EH (cell line): Measurements from ENCODE around the gene ARHGAP35.
"Not testable (repeated sequence)": the region's sequence is repeated elsewhere in the genome, so short reads cannot be mapped to it uniquely, and the experiment has no call there.

Experiments used
- DNase-seq: peaks from one replicate; pipeline ENCODE4 v3.0.0-alpha.2; 2015; ENCODE audit warnings: low read depth

Gene ARHGAP35

DNA sequence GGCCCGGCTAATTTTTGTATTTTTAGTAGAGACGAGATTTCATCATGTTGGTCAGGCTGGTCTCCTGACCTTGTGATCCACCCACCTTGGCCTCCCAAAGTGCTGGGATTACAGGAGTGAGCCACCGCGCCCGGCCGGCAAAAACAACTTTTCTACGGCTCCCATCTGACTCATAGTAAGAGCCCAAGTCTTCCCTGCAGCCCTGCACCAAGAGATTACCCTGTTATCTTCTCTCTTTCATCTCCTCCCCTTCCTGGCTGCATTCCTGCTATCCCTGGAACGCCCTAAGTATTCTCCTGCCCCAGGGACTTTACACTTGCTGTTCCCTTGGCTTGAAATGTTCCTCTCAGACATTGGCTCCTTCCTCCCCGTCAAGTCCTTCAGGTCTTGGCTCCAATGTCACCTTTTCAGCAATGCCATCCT lies 16.7 kb upstream of the ARHGAP35 start:
- DNase-seq = peak; percentile 73

DNA sequence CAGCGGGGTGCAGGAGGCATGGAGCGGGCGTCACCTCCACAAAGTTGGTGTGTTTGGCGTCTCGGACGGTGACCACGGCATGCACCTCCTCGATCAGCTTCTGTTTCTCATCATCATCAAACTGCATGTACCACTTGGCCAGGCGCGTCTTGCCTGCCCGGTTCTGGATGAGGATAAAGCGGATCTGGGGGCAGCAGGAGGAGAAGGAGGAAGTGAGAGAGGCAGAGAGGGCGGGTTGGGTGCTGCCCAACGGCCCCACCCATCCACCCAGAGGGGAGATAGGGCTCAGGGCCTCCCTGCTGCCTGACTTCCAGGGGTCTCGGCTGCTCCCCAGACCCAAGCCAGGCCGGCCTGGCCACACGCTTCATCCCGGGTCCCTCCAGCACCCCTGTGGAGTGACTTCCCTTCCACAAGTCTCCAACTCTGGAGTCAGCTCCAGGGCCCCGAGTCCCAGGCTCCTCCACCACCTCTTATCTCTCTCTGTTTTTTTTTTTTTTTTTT lies 14.8 kb upstream of the ARHGAP35 start:
- DNase-seq = no peak

DNA sequence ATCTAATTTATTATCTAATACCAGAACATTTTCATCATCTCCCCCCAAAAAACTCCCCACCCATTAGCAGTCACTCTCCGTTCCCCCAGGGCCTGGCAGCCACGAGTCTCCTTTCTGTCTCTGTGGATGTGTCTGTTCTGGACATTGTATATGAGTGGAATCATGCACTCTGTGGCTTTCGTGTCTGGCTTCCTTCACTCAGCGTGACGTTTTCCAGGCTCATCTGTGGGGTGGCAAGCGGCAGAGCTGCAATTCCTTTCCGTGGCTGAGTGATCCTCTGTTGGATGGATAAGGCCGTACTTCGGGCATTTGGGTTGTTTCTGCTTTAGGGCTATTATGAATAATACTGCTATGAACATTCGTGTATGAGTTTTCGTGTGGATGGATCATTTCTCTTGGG lies 13.3 kb upstream of the ARHGAP35 start:
- DNase-seq = no peak

DNA sequence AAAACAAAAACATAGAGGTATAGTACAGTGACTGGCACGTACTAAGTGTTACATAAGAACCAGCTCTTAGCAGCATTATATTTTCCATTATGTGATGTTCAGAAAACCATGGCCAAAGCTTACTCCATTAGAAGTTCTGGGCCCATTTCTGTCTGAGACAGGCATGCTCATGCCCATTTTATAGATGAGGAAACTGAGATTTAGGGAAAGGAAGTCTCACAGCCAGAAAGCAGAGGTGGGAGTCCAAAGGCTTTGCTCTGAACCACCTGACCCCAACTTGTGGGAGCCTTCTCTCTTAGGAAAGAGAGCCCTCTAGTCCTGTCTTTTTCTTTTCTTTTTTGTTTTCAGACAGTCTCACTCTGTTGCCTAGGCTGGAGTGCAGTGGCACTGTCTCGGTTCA lies 12.4 kb upstream of the ARHGAP35 start:
- DNase-seq = no peak

DNA sequence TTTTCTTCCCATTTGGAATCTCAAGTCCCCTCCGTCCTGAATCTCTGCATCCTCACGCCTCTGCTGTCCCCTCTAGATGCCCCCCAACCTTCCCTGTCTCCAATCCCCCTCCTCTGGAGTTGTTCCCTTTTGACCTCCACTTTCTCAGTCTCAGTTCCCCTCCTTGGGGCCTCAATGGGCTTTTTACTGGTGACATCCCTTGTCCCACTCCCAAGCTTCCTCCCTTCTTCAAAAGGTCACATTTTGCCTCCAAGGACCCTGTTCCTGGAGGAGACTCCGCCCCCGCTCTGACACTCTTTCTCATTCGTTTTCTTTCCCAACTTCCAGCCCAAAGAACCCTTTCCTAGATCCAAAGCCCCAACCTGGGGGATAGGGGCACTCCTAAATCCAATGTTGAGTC lies 11.2 kb upstream of the ARHGAP35 start:
- peak; percentile 45 for DNase-seq

DNA sequence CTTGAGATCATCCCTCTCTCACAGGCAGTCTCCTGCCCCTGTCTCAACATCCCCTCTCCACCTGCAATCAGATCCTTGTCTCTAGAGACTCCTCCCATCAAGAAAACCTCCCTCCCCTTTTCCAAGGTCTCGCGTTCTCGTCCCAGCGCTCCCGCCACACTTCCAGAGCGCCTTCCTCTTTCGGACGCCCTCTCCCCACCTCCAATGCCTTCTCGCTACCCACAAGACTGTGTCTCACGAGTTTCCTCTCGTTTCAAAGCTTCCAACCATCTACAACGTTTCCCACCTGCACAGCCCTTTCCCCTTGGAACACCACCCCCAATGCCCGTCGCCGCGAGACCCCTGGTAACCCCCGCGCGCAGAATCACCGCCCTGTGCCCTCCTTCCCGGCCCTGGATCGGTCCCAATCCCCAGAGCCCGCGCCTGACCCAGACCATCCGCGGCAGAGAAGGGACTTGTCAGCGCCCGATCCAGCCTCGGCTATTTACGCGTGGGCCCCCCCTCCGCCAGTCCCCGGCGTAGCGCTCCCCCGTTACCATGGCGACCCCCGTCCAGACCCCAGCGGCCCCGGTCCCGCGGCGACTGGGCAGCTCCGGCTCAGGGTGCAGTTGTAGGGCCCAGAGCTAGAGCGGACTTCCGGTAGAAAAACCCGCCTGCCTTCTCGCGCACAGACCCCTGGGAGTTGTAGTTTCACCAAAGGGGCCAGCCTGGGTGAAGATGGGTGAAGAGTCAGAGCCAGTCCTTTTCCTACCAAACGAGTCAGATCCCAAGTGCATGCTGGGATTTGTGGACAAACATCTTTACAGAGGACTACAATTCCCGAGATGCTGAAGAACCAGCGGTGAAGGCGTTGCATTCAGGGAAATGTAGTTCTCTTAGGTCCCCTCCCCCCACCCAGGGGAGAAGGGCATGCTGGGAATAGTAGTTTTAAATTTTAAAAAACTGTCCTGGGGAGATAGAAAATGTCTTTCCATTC lies 10.3 kb upstream of the ARHGAP35 start, which contains the start of gene AP2S1:
Gene AP2S1 (minus strand): TSS at position 619 of the 976 bp plus-strand sequence. CDS start 80 bp downstream, at position 539.
- peak; percentile 100 for DNase-seq

DNA sequence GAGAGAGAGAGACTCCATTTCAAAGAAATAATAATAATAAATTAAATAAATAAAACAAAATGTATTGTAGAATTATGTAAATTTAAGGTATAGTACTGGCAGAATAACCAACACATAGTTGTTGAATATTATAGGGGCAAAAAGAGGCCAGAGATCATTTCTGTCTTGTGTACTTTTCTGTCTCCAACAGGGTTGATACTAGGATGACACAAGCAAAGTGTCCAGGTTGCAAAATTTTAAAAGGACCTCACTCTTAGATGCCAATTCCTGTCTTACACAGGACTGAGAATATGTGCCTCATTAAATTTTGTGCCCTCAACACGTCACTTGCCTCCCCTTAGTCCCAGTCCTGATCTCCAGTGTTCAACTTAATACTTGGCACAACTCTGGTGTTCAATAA lies 8.0 kb upstream of the ARHGAP35 start:
- no peak for DNase-seq

DNA sequence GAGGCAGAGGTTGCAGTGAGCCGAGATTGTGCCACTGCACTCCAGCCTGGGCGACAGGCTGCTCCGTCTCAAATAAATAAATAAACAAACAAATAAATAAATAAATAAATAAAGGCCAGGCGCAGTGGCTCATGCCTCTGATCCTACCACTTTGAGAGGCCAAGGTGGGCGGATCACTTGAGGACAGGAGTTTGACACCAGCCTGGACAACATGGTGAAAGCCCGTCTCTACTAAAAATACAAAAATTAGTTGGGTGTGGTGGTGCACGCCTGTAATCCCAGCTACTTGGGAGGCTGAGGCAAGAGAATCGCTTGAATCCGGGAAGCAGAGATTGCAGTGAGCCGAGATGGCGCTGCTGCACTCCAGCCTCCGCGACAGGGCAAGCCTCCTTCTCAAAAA lies 6.1 kb upstream of the ARHGAP35 start:
- not testable (repeated sequence) for DNase-seq

DNA sequence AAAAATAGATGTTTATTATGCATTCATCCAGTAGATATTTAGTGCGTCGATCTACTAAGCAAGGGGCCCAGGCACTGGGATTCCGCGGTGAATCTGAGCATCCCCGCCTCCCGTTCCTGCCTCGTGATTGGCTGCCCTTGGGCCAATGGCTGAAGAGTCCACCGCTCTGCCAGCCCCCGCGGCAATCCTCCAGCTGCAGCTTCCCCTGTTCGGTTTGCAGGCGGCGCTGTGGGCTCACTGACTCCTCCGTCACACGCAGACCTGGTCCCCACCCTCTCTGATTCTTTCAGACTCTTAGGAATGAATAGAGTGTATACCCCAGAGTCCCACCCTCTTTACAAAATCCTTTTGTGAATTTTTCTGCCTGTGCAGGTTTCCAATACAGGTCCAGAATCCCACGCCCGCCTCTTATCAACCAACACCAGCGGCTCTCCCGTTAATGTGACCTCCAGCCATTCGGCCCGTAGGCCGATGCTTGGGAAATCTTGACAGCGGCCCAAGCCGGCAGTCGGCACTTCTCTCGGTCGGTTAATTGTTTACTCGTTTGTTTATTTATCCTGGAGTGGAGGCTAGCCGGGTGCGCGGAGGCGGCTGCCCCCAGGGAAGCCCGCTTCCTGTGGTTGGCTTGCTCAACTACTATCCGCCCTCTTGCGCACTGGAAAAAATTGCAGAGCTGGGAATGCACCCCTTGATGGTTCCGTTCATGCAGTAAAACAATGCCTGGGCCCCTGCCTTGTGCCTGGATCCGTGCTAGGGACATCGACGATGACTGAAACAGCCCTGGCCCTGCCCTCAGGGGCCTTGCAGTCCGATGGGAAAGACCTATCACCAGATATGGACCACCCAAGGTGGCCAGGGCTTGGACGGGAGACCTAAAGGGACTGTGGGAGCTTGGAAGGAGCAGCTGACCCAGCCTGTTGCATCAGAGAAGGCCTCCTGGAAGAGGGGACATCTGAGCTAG lies 4.5 kb upstream of the ARHGAP35 start:
- DNase-seq = peak; percentile 98

DNA sequence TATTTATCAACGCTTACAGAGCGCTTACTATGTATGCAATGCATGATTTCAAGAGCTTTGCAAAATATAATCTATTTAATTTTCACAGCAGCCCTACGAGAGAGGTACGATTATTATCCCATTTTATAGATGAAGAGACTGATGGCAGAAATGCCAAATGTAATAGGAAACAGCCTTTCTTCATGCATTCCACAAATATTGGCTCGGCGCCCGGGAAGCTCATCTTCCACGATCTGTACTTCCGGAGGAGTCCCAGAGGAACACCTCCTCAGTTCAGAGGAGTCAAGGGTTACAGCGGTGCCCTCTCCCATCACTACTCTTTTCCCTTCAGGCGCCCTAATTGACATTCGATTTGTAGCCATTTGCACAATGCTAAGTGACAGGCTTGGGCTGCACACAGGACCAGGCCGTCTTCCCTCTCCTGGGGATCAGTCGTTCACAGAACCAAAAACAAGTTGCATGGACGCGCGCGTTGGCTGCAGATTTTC lies 1.1 kb upstream of the ARHGAP35 start:
- peak; percentile 91 for DNase-seq

DNA sequence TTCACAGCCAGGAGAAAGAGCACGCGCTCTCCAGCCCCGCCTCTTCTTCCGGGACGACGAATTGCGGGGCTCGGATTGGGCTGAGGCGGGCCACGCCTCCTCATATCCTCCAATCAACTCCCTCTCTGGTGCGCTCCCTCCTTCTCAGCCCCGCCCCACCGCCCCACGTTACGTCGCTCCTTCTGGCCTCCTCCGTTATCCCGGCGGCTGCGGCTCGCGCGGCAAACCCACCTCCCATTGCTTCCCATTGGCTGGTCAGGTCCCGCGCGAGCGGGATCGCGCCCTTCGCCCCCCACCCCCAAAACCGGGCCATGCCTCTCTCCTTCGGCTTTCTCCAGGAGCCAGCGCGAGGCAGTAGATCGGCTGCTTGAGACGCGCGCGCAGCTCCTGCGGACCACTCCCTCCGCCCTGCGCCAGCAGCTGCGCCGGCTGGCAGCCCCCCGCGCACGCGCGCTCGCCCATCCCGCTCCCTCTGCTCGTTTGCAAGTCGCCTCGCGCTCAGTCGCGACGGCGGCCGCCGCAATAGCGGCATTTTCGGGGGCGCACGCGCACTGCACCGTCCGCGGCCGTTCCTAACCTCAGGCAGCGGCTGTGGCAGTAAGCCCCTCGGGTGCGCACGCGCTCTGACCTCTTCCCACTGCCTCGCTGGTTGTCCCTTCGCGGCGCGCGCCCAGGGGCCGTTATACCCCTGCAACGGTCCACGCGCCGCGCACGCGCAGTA lies 512 bp upstream of the ARHGAP35 start:
- DNase-seq = peak; percentile 99

DNA sequence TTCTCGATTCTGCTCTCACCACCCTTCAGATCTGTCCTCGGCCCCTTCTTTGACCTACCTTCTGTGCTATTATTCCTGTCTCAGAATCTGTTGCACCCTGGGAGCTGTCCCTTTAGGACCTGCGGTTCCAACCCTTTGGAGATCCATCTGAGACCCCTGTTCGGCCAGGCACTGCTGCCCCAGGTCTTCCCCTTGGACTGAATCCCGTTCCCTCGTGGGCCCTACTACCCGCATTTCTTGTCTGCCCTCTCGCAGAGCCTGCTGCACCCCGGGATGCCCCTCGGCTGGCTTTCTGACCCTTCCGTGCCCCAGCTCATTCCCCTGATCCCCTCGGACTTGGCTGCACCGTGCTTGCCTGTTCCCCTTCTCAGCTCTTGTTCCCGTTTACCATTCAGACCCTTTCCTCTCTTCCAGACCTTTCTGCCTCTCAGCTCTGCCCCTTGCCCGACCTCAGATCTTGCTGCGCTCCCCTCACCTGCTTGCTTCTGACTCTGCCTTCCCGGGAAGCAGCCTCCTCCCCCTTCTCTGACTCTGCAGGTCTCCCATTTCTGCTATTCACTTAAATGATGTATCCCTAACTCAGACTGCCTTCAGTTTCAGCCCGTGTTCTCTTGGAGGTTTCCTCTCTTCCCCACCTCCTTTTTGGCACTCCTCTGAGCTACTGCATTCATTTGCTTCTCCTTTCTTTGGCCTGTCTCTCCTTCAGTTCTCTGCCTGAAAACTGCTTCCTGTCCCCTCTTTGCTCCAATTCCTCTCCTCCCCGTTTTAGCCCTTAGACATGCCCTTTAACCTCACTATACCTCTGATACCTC lies 1.1 kb downstream of the ARHGAP35 start:
- DNase-seq = peak; percentile 40

DNA sequence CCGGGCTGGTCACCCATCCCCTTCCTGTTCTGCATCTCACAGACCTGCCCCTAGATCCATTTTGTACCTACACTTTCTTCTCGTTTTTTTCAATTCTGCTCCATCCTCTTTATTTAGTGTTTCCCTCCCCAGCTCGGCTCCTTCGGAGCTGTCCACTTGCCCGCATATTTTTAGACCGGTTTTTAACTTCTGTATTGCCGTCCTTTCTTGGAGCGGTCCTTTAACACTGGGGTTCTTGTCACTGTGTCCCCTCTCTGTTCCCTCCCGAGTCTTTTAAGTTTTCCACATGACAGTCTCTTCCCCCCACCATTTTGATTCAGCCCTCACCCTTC lies 1.7 kb downstream of the ARHGAP35 start:
- DNase-seq = peak; percentile 37

DNA sequence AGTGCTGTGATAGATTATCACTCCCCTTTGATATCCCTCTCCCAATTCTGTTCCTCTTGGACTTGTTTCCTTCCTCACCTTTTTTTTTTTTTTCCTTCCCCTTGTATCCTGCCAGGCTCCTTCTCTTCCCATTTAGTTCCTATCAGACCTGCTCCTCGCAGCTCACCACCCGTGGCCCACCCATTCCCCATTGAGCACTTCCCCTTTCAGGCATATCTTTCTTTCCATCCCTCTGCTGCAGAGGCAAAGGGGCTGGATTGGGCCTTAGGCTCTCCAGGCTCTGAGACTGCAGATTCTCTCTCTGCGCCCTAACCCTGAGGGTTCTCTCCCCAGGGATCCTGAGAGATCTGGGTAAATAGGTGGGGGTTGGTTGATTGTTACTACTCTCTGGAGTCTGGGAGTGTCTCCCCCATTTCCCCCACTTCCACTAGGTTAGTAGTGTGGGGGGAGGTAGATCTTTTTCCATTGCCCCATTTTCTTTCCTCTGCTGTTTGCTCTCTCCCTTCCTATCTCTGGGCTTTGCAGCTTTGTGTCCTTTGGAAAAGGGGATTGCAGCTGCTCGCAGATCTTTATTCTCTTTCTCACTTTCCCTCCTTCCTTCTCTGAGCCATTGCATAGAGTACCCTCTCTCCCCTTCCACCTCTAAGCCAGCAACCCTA lies 2.3 kb downstream of the ARHGAP35 start:
- DNase-seq = no peak

DNA sequence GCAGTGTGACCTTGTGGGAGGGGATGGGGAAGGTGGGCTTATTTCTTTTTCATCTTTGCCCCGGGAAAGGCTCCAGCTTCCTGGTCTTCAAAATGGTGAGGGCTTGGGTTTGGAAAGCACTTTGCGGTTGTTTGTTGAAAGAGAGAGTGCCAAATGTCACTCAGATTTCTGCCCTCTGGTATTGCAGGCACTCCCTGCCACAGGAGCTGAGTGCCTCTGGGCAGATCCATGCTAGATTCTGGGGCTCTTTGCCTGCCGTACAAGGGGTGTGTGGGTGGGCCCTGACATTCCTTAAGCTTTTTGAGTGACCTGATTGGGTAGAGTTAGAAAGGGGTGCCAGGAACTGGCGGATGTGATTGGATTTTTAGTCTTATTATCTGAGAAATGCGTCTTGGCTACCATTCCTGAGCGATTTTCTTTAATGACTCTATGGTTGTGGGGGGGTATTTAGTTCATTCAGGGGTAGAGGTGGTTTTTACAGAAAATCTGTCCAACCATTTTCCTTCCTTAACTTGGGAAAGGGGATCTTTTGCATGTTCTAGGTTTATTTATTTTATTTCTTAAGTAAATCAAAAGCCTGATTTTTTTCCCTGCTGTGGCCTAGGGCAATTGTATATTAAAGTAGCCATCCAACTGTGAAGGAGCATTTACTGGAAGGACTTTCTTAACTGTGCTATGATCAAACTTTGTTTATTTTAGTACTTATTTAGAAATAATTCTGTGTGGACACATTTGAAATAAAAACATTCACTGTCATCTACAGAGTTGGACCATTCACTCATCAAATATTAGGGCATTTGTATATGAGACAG lies 3.2 kb downstream of the ARHGAP35 start:
- peak; percentile 88 for DNase-seq

DNA sequence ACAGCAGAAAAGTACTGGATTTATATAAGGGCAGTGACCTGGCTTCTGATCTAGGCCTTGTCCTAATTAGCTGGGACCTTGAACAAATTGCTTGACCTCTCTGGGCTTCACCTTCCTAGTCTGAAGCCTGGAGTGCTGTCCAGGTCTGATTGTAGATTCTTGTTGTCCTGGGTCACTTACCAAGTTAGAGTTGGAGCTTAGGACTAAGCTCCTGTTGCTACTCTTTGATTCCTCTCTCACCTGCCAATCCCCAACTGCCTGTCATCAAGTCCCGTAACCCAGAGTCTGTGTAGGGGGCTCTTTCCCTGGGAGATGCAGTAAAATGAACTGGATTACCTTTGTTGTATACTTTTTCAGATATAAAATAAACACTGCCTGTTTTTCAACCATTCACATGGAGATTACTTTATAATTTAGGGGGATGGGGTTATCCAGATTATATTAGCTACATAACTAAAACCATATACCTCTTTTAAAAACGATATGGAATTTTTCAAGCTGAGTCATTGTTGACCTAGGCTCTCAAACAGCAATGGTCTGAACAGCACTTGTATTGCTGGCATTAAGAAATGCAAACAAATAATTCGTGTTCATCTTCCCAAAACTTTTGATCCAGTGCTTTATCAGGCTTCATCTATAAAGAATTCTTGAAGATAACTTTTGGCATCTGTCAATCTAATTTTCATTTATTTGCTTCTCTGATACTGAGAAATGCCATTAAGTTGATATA lies 5.8 kb downstream of the ARHGAP35 start:
- peak; percentile 41 for DNase-seq

DNA sequence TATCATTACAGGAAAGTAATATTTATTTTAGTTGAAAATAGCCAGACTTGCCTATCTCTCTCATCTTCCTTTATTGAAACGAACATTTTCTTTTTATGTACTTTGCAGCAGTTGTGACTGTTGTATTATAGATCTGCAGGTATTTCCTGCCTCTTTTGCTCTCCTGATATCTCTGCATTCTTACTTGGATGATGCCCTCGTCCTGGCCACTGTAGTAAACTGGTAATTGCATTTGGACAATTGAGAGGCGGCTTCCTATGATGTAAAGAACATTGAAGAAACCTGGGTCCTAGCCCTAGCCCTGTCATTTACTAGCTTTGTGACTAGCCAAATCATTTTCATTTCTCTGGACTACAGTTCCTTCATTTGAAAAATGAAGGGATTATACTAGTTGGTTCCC lies 6.4 kb downstream of the ARHGAP35 start:
- DNase-seq = no peak

DNA sequence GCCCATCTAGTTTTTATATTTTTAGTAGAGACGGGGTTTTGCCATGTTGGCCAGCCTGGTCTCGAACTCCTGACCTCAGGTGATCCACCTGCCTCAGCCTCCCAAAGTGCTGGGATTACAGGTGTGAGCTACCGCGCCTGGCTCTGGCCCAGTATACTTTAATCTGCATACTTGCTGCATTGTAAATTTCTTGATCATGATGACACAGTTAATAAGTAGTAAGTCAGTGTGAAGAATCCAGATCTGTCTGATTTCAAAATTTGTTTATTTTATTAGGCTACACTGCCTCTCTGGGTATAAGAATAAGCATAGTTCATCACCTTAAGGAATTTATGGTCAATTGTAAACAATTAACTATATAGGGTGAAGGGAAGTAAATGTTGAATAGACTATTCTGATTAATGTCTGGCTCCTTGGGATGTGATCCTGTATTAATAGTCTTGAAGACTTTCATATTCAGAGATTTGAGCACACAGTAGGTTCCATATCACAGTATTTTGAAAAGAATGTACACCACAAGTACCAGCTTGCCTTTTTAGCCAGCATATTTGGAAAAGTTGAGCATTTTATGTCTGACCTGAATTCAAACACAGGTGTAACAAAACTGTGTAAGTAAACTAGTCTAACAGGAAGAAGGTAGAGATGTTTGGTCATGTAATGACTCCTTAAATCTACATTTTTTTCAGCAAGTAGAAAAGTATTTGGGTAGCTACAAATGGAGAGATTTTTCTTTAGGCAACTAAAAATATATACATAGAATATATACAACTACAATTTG lies 7.4 kb downstream of the ARHGAP35 start:
- no peak for DNase-seq
